GM12878 (cell line): ENCODE data around the gene GRXCR2. TPM values are rescaled to one million over a fixed set of nuclear protein-coding genes. Genes with fewer than 3 reads are reported as not detected.

Experiments
- ATAC-seq: fragments of 200-7000 bp; cut with Tn5 transposase; 3 replicates; pipeline ENCODE4 v1.9.1; 2020; ENCODE audit warnings: mild to moderate bottlenecking, moderate library complexity
- BruUV-seq: library from RNA; stranded (reverse); fragments of 400-500 nt; replicated peaks from 2 replicates; lab custom pipeline; 2021; lab: Mats Ljungman, UMichigan
- CTCF ChIA-PET: fragments of 300-600 bp; sonication (Branson Sonifier 250); formaldehyde crosslinking; extraction: SDS; loops from one replicate; lab custom pipeline; 2021; ENCODE audit warnings: inconsistent platforms; lab: Yijun Ruan, JAX
- POLR2A ChIA-PET: fragments of 350-600 bp; formaldehyde crosslinking; extraction: SDS; loops from one replicate; lab custom pipeline; 2021; ENCODE audit warnings: inconsistent platforms; lab: Charles Lee
- RAD21 ChIA-PET: fragments of 300-600 bp; sonication (Branson Sonifier 250); formaldehyde crosslinking; loops from one replicate; lab custom pipeline; 2023; ENCODE audit warnings: antibody characterized with exemption; ENCODE audit not compliant: unreplicated experiment; lab: Charles Lee
- SMC1A ChIA-PET: fragments of 300-600 bp; sonication (Branson Sonifier 250); formaldehyde crosslinking; loops from one replicate; lab custom pipeline; 2023; ENCODE audit not compliant: unreplicated experiment, uncharacterized antibody; lab: Charles Lee
- DNase-seq: peaks from one replicate; pipeline ENCODE4 v3.0.0-alpha.2; 2011; ENCODE audit warnings: low read depth, low spot score
- FAIRE-seq: peaks from 3 replicates; lab custom pipeline; 2011; peaks lifted over from hg19 to GRCh38; lab: Jason Lieb, UNC
- H2AFZ ChIP-seq: 2 replicates; pipeline ENCODE4 v1.6.0; 2011; ENCODE audit warnings: low read depth, low read length, control low read depth; ENCODE audit not compliant: control insufficient read depth
- H3K27ac ChIP-seq: 2 replicates; pipeline ENCODE4 v1.5.1; 2011; ENCODE audit warnings: control low read depth; ENCODE audit not compliant: control insufficient read depth, insufficient read depth
- H3K27me3 ChIP-seq, 2 experiments: replicated peaks in 1 of 2; 2 replicates each; pipeline versions ENCODE4 v1.6.0 to v1.6.1; 2011; ENCODE audit warnings: low read length in 1 of 2; ENCODE audit not compliant: control insufficient read depth in 2 of 2, insufficient read depth in 2 of 2
- H3K36me3 ChIP-seq, 2 experiments: 2 replicates each; pipeline ENCODE4 v1.5.1; 2011; ENCODE audit warnings: low read length in 1 of 2; ENCODE audit not compliant: control insufficient read depth in 2 of 2, insufficient read depth in 2 of 2
- H3K4me1 ChIP-seq: 2 replicates; pipeline ENCODE4 v1.6.1; 2011; ENCODE audit warnings: mild to moderate bottlenecking, low read length, moderate library complexity, mixed read lengths; ENCODE audit not compliant: control insufficient read depth, insufficient read depth
- H3K4me2 ChIP-seq: 2 replicates; pipeline ENCODE4 v1.6.0; 2011; ENCODE audit warnings: control low read depth; ENCODE audit not compliant: control insufficient read depth, insufficient read depth
- H3K4me3 ChIP-seq: fragments of 200-600 bp; sonication (generic); 2 replicates; pipeline ENCODE4 v1.5.1; 2016
- H3K79me2 ChIP-seq: 2 replicates; pipeline ENCODE4 v1.6.0; 2011; ENCODE audit warnings: low read length; ENCODE audit not compliant: control insufficient read depth, insufficient read depth
- H3K9ac ChIP-seq: 2 replicates; pipeline ENCODE4 v1.8.0; 2011; ENCODE audit warnings: low read length, control low read depth, mixed read lengths; ENCODE audit not compliant: control insufficient read depth, insufficient read depth
- H3K9me3 ChIP-seq: replicated peaks from 3 replicates; pipeline ENCODE4 v1.5.1; 2011; ENCODE audit warnings: mild to moderate bottlenecking, low read length; ENCODE audit not compliant: control insufficient read depth, insufficient read depth
- H4K20me1 ChIP-seq: 2 replicates; pipeline ENCODE4 v1.6.0; 2011; ENCODE audit not compliant: control insufficient read depth, insufficient read depth
- CREB1 ChIP-seq: IDR thresholded peaks from 2 replicates; pipeline ENCODE4 v1.6.1; 2012; ENCODE audit warnings: low read depth, mild to moderate bottlenecking, inconsistent platforms
- CREM ChIP-seq: IDR thresholded peaks from 2 replicates; pipeline ENCODE4 v1.6.1; 2014; ENCODE audit warnings: antibody characterized with exemption, low read depth
- E2F4 ChIP-seq: IDR thresholded peaks from 2 replicates; pipeline ENCODE4 v1.6.1; 2012; ENCODE audit warnings: low read depth, low read length, improper control_type of control experiment
- MYB ChIP-seq: fragments of 150-350 bp; IDR thresholded peaks from 2 replicates; pipeline ENCODE4 v1.6.1; 2014; ENCODE audit warnings: mild to moderate bottlenecking, low read depth, low read length, borderline replicate concordance
- NBN ChIP-seq: fragments of 450-650 bp; IDR thresholded peaks from 2 replicates; pipeline ENCODE4 v1.6.1; 2016
- NFYB ChIP-seq: IDR thresholded peaks from 2 replicates; pipeline ENCODE4 v1.6.1; 2011; ENCODE audit warnings: low read depth, mild to moderate bottlenecking, low read length, improper control_type of control experiment, moderate library complexity; ENCODE audit not compliant: insufficient read depth
- PBX3 ChIP-seq: IDR thresholded peaks from 2 replicates; pipeline ENCODE4 v1.6.1; 2011; ENCODE audit warnings: mild to moderate bottlenecking, low read depth, low read length, moderate library complexity; ENCODE audit not compliant: insufficient replicate concordance
- REST ChIP-seq: IDR thresholded peaks from 2 replicates; pipeline ENCODE4 v1.6.1; 2012; ENCODE audit warnings: mild to moderate bottlenecking, low read depth, low read length
- ZBTB33 ChIP-seq: fragments of 450-650 bp; IDR thresholded peaks from 2 replicates; pipeline ENCODE4 v1.6.1; 2017; ENCODE audit warnings: mild to moderate bottlenecking
- ZNF24 ChIP-seq: fragments of 450-650 bp; IDR thresholded peaks from 2 replicates; pipeline ENCODE4 v1.6.1; 2017; ENCODE audit warnings: antibody characterized with exemption, mild to moderate bottlenecking
- WGBS: methylation state at CpG from one replicate; pipeline ENCODE4 v1.1.6; 2016; ENCODE audit warnings: low lambda C conversion rate; ENCODE audit not compliant: insufficient replicate concordance, insufficient coverage; ENCODE audit errors: missing lambda C conversion rate; 5-methylcytosine and 5-hydroxymethylcytosine counted together
- in situ Hi-C: fragments of 300-500 bp; cut with MboI; formaldehyde crosslinking; loops from 9 replicates; pipeline ENCODE4 v1.14.3; 2018; ENCODE audit warnings: mixed read lengths
- intact Hi-C: fragments of 100-400 bp; cut with micrococcal nuclease; formaldehyde crosslinking; loops from one replicate; pipeline ENCODE4 v1.14.2; 2022; ENCODE audit not compliant: unreplicated experiment
- polyA plus RNA-seq, 11 experiments: library from polyadenylated mRNA; depleted of rRNA in 4 of 11; unstranded in 6 of 11; stranded (reverse) in 5 of 11; fragments of >200 nt; fragmentation: Nextera tagmentation in 4 of 11; fragmentation: Illumina TruSeq in 1 of 11; extraction: Ambion mirVana in 4 of 11; extraction: Trizol in 1 of 11; gene quantifications; 1 replicate in 1 of 11; 2 replicates in 10 of 11; pipeline versions ENCODE4 v1.2.1 to v1.2.3, GENCODE V29; 2011 to 2016; ENCODE audit warnings: inconsistent platforms in 2 of 11, missing spikeins in 2 of 11, low read depth in 1 of 11
- total RNA-seq, 4 experiments: library from RNA; depleted of rRNA in 3 of 4; stranded (reverse); fragments of >200 nt in 3 of 4; fragmentation: Illumina TruSeq in 1 of 4; extraction: Trizol in 1 of 4; gene quantifications; 2 replicates each; pipeline versions ENCODE4 v1.2.1 to v1.2.3, GENCODE V29; 2013 to 2021
- TF ChIP-seq, protein P1 (sequence below): fragments of 450-650 bp; formaldehyde crosslinking; IDR thresholded peaks from 2 replicates; pipeline ENCODE4 v1.4.0; 2020; ENCODE audit warnings: mild to moderate bottlenecking, moderate library complexity

Gene GRXCR2
- total and polyA plus RNA-seq, 10 of the 15 experiments (the other 5 are each of a cell fraction or from before 2014, with no cell fraction given) = not detected

- Histone ChIP-seq H3K4me2 (no peak overlapping the region), H2AFZ (no peak overlapping the region), H3K9ac (no peak overlapping the region), H3K4me3 (no peak overlapping the region), H4K20me1 (no peaks in the 10 kb centered on the region), H3K4me1 (no peaks in the 10 kb centered on the region), H3K36me3 (no peaks in the 10 kb centered on the region), H3K9me3 (no peaks in the 10 kb centered on the region), H3K27ac (no peak overlapping the region), H3K79me2 (no peaks in the 10 kb centered on the region), H3K27me3 (peaks cover 0 to 2% of the 10 kb centered on the region in 2 experiments; a peak in 2 of 4 replicates)
- no peak for DNase-seq
- intact Hi-C loops (no loop called here), in situ Hi-C loops (no loop called here)
- WGBS = 100% methylated on average over 1 of the region's 1 CpG
- no peak for FAIRE-seq
- SMC1A ChIA-PET = no interaction called here
- BruUV-seq = no TSS peak
- ATAC-seq = no peak
- CTCF ChIA-PET = interaction anchor here (0.9 kb wide), 1 partner anchor 18 kb away, joined by 4 read pairs; no protein-coding TSS in a partner anchor
- RAD21 ChIA-PET = no interaction called here
- POLR2A ChIA-PET = no interaction called here
- TF ChIP-seq CREB1 = no peak
- TF ChIP-seq, protein P1, sequence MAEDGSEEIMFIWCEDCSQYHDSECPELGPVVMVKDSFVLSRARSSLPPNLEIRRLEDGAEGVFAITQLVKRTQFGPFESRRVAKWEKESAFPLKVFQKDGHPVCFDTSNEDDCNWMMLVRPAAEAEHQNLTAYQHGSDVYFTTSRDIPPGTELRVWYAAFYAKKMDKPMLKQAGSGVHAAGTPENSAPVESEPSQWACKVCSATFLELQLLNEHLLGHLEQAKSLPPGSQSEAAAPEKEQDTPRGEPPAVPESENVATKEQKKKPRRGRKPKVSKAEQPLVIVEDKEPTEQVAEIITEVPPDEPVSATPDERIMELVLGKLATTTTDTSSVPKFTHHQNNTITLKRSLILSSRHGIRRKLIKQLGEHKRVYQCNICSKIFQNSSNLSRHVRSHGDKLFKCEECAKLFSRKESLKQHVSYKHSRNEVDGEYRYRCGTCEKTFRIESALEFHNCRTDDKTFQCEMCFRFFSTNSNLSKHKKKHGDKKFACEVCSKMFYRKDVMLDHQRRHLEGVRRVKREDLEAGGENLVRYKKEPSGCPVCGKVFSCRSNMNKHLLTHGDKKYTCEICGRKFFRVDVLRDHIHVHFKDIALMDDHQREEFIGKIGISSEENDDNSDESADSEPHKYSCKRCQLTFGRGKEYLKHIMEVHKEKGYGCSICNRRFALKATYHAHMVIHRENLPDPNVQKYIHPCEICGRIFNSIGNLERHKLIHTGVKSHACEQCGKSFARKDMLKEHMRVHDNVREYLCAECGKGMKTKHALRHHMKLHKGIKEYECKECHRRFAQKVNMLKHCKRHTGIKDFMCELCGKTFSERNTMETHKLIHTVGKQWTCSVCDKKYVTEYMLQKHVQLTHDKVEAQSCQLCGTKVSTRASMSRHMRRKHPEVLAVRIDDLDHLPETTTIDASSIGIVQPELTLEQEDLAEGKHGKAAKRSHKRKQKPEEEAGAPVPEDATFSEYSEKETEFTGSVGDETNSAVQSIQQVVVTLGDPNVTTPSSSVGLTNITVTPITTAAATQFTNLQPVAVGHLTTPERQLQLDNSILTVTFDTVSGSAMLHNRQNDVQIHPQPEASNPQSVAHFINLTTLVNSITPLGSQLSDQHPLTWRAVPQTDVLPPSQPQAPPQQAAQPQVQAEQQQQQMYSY (CRISPR knock-in tag) = no peak
- TF ChIP-seq MYB = no peak
- no peak for TF ChIP-seq CREM
- TF ChIP-seq ZNF24 = no peak
- no peak for TF ChIP-seq ZBTB33
- no peak for TF ChIP-seq REST
- no peak for TF ChIP-seq E2F4
- no peak for TF ChIP-seq NBN
- no peak for TF ChIP-seq PBX3
- TF ChIP-seq NFYB = no peak
Observed at GRCh38 chr5:145906401-145906800, 33.6 kb upstream of the GRXCR2 start.
